ENCODE data around the gene KLK14.

Gene KLK14

DNA sequence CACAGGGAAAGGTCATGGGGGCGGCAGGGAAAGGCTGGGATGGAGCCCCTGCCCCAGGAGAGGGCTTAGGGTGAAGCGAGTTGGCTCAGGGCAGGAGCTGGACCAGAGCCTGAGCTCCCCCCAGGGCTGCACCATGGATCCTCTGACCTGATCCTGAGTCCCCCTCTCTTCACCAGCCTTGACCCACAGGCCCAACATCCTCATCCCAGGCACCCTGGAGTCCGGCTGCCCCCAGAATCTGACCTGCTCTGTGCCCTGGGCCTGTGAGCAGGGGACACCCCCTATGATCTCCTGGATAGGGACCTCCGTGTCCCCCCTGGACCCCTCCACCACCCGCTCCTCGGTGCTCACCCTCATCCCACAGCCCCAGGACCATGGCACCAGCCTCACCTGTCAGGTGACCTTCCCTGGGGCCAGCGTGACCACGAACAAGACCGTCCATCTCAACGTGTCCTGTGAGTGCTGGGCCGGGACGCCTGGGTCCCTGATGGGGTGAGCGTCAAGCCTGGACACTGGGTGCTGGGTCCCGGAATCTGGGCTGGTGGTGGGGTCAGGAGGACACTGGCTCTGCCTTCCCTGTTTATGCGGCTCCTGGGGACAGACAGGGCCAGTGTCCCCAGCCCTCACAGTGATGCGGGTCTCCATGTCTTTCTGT is 42.9 kb upstream of the KLK14 start:
- TF ChIP-seq, protein P1, sequence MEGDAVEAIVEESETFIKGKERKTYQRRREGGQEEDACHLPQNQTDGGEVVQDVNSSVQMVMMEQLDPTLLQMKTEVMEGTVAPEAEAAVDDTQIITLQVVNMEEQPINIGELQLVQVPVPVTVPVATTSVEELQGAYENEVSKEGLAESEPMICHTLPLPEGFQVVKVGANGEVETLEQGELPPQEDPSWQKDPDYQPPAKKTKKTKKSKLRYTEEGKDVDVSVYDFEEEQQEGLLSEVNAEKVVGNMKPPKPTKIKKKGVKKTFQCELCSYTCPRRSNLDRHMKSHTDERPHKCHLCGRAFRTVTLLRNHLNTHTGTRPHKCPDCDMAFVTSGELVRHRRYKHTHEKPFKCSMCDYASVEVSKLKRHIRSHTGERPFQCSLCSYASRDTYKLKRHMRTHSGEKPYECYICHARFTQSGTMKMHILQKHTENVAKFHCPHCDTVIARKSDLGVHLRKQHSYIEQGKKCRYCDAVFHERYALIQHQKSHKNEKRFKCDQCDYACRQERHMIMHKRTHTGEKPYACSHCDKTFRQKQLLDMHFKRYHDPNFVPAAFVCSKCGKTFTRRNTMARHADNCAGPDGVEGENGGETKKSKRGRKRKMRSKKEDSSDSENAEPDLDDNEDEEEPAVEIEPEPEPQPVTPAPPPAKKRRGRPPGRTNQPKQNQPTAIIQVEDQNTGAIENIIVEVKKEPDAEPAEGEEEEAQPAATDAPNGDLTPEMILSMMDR (IDR thresholded peaks at IDR 0.05; ENCODE audit: low read depth, low read length) = no peak
- DNase-seq (ENCODE audit: extremely low read depth, low read depth) = no peak

DNA sequence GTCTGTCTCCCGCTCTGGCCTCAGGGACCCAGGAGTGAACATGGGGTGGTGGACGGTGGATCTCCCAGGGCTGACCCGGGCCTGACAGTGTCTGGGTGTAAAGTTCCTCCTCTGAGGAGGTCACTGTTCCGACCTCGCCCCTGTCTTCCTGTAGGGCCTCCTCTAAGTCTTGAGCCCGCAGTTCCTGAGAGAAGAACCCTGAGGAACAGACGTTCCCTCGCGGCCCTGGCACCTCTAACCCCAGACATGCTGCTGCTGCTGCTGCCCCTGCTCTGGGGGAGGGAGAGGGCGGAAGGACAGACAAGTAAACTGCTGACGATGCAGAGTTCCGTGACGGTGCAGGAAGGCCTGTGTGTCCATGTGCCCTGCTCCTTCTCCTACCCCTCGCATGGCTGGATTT is 42.0 kb upstream of the KLK14 start, which contains the start of gene SIGLEC9:
Gene SIGLEC9 (plus strand): TSS at position 178 of the 400 bp plus-strand sequence. CDS start 69 bp downstream, at position 247.
- TF ChIP-seq, protein P1 (IDR thresholded peaks at IDR 0.05; ENCODE audit: low read depth, low read length) = no peak
- DNase-seq (ENCODE audit: extremely low read depth, low read depth) = no peak

DNA sequence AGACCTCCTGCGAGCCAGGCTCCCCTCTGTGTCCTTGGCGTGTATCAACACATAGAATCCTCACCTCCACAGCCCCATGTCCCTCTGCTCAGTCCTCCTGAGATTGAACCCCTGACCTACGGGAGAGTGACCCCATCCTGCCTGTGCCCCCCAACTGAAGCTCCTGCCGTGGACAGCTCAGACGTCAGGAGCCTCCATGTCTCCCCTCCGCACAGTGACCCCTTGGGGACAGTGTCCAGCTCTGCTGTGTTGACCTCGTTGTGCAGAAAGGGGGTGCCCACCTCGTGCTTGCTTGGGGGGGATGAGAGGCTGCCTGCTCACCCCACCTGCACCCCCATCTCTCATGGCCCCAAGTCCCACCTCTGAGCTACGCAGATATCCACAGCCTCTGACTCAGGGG is 41.5 kb upstream of the KLK14 start:
- DNase-seq (ENCODE audit: extremely low read depth, low read depth) = no peak
- TF ChIP-seq, protein P1 (IDR thresholded peaks at IDR 0.05; ENCODE audit: low read depth, low read length) = no peak

DNA sequence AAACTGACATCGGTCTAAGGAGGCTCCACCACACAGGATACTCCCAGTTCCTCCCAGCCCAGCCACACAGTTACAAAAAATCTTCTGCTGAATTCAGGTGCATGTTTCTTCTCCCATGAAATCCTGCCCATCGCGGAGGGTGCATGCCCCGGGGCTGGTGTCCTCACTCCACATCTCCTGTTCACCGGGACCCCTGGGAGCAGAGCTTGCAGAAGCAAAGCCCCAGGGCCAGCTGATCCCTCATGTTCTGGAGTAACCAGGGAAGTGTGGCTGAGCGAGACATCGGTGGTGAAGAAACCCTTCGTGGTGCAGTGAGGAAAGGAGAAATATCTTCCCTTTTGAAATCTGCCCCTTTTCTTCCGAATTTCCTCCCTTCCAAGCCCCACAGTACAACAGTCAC is 41.1 kb upstream of the KLK14 start:
- TF ChIP-seq, protein P1 (IDR thresholded peaks at IDR 0.05; ENCODE audit: low read depth, low read length) = no peak
- no peak for DNase-seq (ENCODE audit: extremely low read depth, low read depth)

DNA sequence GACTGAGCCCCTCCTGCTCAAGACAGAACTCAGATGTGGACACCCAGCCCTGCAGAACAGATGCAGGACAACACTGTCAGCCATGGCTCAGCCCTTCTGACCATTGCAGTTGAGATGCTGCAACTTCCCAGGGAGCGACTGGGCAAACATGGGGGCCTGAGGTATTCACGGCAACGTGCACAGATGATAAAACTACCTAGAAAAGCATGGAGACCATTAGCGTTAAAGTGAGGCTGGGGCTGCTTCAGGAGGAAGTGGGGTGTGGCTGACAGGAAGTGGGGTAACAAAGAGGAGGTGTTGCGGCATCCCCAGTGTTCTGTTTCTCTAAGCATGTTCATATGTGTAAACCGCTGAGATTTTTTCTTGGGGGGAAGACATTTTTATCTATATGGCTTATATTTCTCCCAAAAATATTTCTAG is 40.7 kb upstream of the KLK14 start:
- no peak for DNase-seq (ENCODE audit: extremely low read depth, low read depth)
- TF ChIP-seq, protein P1 (IDR thresholded peaks at IDR 0.05; ENCODE audit: low read depth, low read length) = no peak

DNA sequence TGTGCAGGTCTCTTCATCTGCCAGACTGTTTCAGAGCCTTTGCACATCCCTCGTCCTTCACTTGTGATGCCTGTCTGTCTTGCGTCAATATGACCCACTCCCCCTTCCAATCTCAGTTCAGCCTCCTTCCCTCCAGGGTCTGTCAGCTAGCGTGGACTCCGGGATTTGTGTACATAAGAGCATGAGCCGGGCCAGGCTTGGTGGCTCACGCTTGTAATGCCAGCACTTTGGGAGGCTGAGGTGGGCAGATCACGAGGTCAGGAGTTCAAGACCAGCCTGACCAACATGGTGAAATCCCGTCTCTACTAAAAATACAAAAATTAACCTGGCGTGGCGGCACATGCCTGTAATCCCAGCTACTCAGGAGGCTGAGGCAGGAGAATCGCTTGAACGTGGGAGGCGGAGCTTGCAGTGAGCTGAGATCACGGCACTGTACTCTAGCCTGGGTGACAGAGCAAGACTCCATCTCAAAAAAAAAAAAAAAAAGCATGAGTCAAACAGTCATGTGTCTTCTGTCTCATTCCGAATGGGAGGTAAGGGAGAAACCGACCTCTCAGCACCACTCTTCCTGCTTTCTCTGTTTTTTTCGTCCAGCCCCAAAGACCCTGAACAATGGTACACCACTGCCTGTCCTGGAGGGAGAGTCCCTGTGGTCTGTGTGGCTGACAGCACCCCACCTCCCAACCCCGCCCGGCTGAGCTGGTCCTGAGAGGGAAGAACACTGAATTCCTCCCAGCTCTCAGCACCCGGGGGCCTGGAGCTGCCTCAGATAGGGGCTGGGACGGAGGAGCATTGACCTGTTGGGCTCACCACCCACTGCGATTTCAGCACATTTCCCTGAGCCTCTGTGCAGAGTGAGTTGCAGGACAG is 39.7 kb upstream of the KLK14 start:
- TF ChIP-seq, protein P1 (IDR thresholded peaks at IDR 0.05; ENCODE audit: low read depth, low read length) = no peak
- no peak for DNase-seq (ENCODE audit: extremely low read depth, low read depth)

DNA sequence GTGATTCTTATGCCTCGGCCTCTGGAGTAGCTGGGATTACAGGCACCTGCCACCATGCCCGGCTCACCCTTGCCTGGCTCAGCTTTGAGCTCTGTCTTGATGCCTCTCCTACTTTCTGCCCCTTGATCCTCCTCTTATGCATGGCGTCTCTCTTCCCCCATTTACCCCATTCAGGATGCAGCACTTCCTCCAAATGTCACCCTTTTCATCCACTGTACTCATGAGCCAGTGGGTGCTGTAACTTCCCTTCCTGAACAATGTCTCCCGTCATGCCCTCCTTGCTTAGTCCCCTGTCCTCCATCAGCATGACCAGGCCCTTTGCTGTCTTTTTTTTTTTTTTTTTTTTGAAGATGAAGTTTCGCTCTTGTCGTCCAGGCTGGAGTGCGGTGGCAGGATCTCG is 38.6 kb upstream of the KLK14 start:
- no peak for DNase-seq (ENCODE audit: extremely low read depth, low read depth)
- TF ChIP-seq, protein P1 (IDR thresholded peaks at IDR 0.05; ENCODE audit: low read depth, low read length) = no peak
